ENCODE measurements around the gene KIR3DL3.
A peak's percentile ranks its signal among the peaks of the same experiment; 100 is the strongest.
"Not testable (repeated sequence)": the region's sequence is repeated elsewhere in the genome, so short reads cannot be mapped to it uniquely, and the experiment has no call there.

KIR3DL3 gene

GRCh38 chr19:54738306-54738705 is 14.1 kb downstream of the KIR3DL3 start, which contains the start of gene KIR2DL3:
Gene KIR2DL3 (plus strand): TSS chr19:54738513. CDS start chr19:54738546, 33 bp downstream.
- DNase-seq = not testable (repeated sequence)

GRCh38 chr19:54738715-54739114 is 14.5 kb downstream of the KIR3DL3 start:
- DNase-seq = no peak

- no peak for DNase-seq
Observed at GRCh38 chr19:54739587-54740497, 15.6 kb downstream of the KIR3DL3 start.

- not testable (repeated sequence) for DNase-seq
Observed at GRCh38 chr19:54741950-54742349, 17.7 kb downstream of the KIR3DL3 start.

GRCh38 chr19:54744080-54744479 is 19.8 kb downstream of the KIR3DL3 start:
- DNase-seq = not testable (repeated sequence)

- peak; percentile 82 to 89 (median 87) for DNase-seq
Observed at GRCh38 chr19:54747614-54748322, 23.5 kb downstream of the KIR3DL3 start.

GRCh38 chr19:54750276-54750675 is 26.0 kb downstream of the KIR3DL3 start:
- DNase-seq = peak in 2 of 3 donors; percentile 23 to 69

GRCh38 chr19:54756204-54757110 is 32.2 kb downstream of the KIR3DL3 start:
- not testable (repeated sequence) for DNase-seq

- DNase-seq = peak in 1 of 3 donors; percentile 39
Observed at GRCh38 chr19:54758577-54758976, 34.3 kb downstream of the KIR3DL3 start.

- peak; percentile 64 to 87 (median 78) for DNase-seq
Observed at GRCh38 chr19:54764219-54764618, 40.0 kb downstream of the KIR3DL3 start.

- DNase-seq = not testable (repeated sequence)
Observed at GRCh38 chr19:54766464-54766863, 42.2 kb downstream of the KIR3DL3 start.

GRCh38 chr19:54769646-54770045 is 45.4 kb downstream of the KIR3DL3 start, which contains the start of gene KIR2DL1:
Gene KIR2DL1 (plus strand): TSS chr19:54769793. CDS start chr19:54769851, 58 bp downstream.
- DNase-seq = not testable (repeated sequence)

GRCh38 chr19:54770511-54770910 is 46.3 kb downstream of the KIR3DL3 start:
- not testable (repeated sequence) for DNase-seq

- DNase-seq = not testable (repeated sequence)
Observed at GRCh38 chr19:54771018-54771960, 47.0 kb downstream of the KIR3DL3 start.

- not testable (repeated sequence) for DNase-seq
Observed at GRCh38 chr19:54772666-54773065, 48.4 kb downstream of the KIR3DL3 start.

- DNase-seq = not testable (repeated sequence)
Observed at GRCh38 chr19:54775095-54775815, 51.0 kb downstream of the KIR3DL3 start.

- DNase-seq = not testable (repeated sequence)
Observed at GRCh38 chr19:54775830-54776229, 51.6 kb downstream of the KIR3DL3 start.

- DNase-seq = not testable (repeated sequence)
Observed at GRCh38 chr19:54777851-54778250, 53.6 kb downstream of the KIR3DL3 start.

- DNase-seq = peak; percentile 60 to 77 (median 76)
Observed at GRCh38 chr19:54778896-54779295, 54.7 kb downstream of the KIR3DL3 start.

- not testable (repeated sequence) for DNase-seq
Observed at GRCh38 chr19:54782916-54783315, 58.7 kb downstream of the KIR3DL3 start.
